GM12892 (cell line): ENCODE data around the gene ZNF79.

Experiments used
- POLR2A ChIP-seq: IDR thresholded peaks from 2 replicates; pipeline ENCODE4 v1.6.1; 2011; ENCODE audit warnings: low read depth, low read length, control low read depth
- POLR2AphosphoS5 ChIP-seq: IDR thresholded peaks from 2 replicates; pipeline ENCODE4 v1.6.1; 2011; ENCODE audit warnings: low read depth, low read length, control low read depth

- no peak for TF ChIP-seq POLR2A
- TF ChIP-seq POLR2AphosphoS5 = no peak
These were observed 26.4 kb upstream of the ZNF79 start for GRCh38 chr9:127397646-127398274.
